HEK293 (cell line): Measurements from ENCODE around the gene SYNGAP1.

ENCODE experiments used
- CTCF ChIA-PET: fragments of 350-600 bp; formaldehyde crosslinking; extraction: SDS; loops from one replicate; lab custom pipeline; 2021; ENCODE audit warnings: antibody characterized with exemption; lab: Yijun Ruan, JAX
- POLR2A ChIA-PET: fragments of 300-600 bp; formaldehyde crosslinking; extraction: SDS; loops from one replicate; lab custom pipeline; 2020; ENCODE audit warnings: antibody characterized with exemption, inconsistent platforms; lab: Yijun Ruan, JAX
- H3K27ac ChIP-seq: fragments of 200-500 bp; sonication (Bioruptor generic); 2 replicates; pipeline ENCODE4 v1.5.1; 2014; ENCODE audit warnings: low read depth, low read length, control low read depth, inconsistent platforms; ENCODE audit errors: extremely low read depth
- H3K36me3 ChIP-seq, 2 experiments: fragments of 200-500 bp in 1 of 2; sonication (Bioruptor generic) in 1 of 2; 1 replicate in 1 of 2; 2 replicates in 1 of 2; pipeline ENCODE4 v1.5.1; 2014 to 2017; ENCODE audit warnings: inconsistent platforms in 2 of 2, low read length in 2 of 2; ENCODE audit not compliant: control insufficient read depth in 2 of 2, insufficient read depth in 1 of 2
- H3K4me1 ChIP-seq: fragments of 200-500 bp; sonication (Bioruptor generic); 2 replicates; pipeline ENCODE4 v1.5.1; 2014; ENCODE audit warnings: mild to moderate bottlenecking, low read length, inconsistent platforms; ENCODE audit not compliant: control insufficient read depth, insufficient read depth
- H3K4me3 ChIP-seq: 2 replicates; pipeline ENCODE4 v1.5.1; 2011; ENCODE audit warnings: low read depth, mild to moderate bottlenecking, control low read depth, low read length, moderate library complexity
- H3K9me3 ChIP-seq: fragments of 200-500 bp; sonication (Bioruptor generic); 2 replicates; pipeline ENCODE4 v1.5.1; 2014; ENCODE audit warnings: low read depth, low read length, inconsistent platforms; ENCODE audit not compliant: control insufficient read depth, insufficient read depth
- ATF2 ChIP-seq: fragments of 450-650 bp; formaldehyde crosslinking; IDR thresholded peaks from 2 replicates; pipeline ENCODE4 v1.5.1; 2016; ENCODE audit warnings: missing biosample characterization, missing genetic modification characterization, low read depth
- GLIS1 ChIP-seq: fragments of 450-650 bp; formaldehyde crosslinking; IDR thresholded peaks from 2 replicates; pipeline ENCODE4 v1.5.1; 2016; ENCODE audit warnings: missing biosample characterization, missing genetic modification characterization
- GLIS2 ChIP-seq: fragments of 450-650 bp; formaldehyde crosslinking; IDR thresholded peaks from 2 replicates; pipeline ENCODE4 v1.5.1; 2016; ENCODE audit warnings: missing biosample characterization, missing genetic modification characterization
- HIC1 ChIP-seq: fragments of 450-650 bp; formaldehyde crosslinking; IDR thresholded peaks from 2 replicates; pipeline ENCODE4 v1.5.1; 2016; ENCODE audit warnings: missing biosample characterization, missing genetic modification characterization
- HOXD13 ChIP-seq: sonication (generic); formaldehyde crosslinking; IDR thresholded peaks from 2 replicates; pipeline ENCODE4 v1.8.0; 2022; ENCODE audit warnings: missing genetic modification reagents, borderline replicate concordance
- MYNN ChIP-seq: fragments of 450-650 bp; formaldehyde crosslinking; IDR thresholded peaks from 2 replicates; pipeline ENCODE4 v1.5.1; 2016; ENCODE audit warnings: missing biosample characterization, missing genetic modification characterization, borderline replicate concordance
- PRDM1 ChIP-seq: fragments of 450-650 bp; formaldehyde crosslinking; IDR thresholded peaks from 2 replicates; pipeline ENCODE4; 2016; ENCODE audit warnings: missing biosample characterization, missing genetic modification characterization
- TRIM28 ChIP-seq: IDR thresholded peaks from 2 replicates; pipeline ENCODE4 v1.6.1; 2011; ENCODE audit warnings: low read length, control low read depth, borderline replicate concordance
- TSHZ1 ChIP-seq: fragments of 450-650 bp; formaldehyde crosslinking; IDR thresholded peaks from 2 replicates; pipeline ENCODE4 v1.5.1; 2016; ENCODE audit warnings: missing biosample characterization, missing genetic modification characterization, borderline replicate concordance
- WT1 ChIP-seq: fragments of 450-650 bp; formaldehyde crosslinking; IDR thresholded peaks from 2 replicates; pipeline ENCODE4 v1.5.1; 2016; ENCODE audit warnings: missing biosample characterization, missing genetic modification characterization
- YY1 ChIP-seq: fragments of 450-650 bp; formaldehyde crosslinking; IDR thresholded peaks from 2 replicates; pipeline ENCODE4 v1.5.1; 2018; ENCODE audit warnings: missing biosample characterization, missing genetic modification characterization
- ZFHX2 ChIP-seq: fragments of 450-650 bp; formaldehyde crosslinking; conservative IDR thresholded peaks from 2 replicates; pipeline ENCODE4 v1.5.1; 2016; ENCODE audit warnings: missing biosample characterization, missing genetic modification characterization
- ZFP37 ChIP-seq: fragments of 450-650 bp; formaldehyde crosslinking; IDR thresholded peaks from 2 replicates; pipeline ENCODE4 v1.5.1; 2016; ENCODE audit warnings: missing biosample characterization, missing genetic modification characterization
- ZNF121 ChIP-seq: fragments of 450-650 bp; formaldehyde crosslinking; IDR thresholded peaks from 2 replicates; pipeline ENCODE4 v1.5.1; 2016; ENCODE audit warnings: missing biosample characterization, missing genetic modification characterization
- ZNF133 ChIP-seq: fragments of 450-650 bp; formaldehyde crosslinking; IDR thresholded peaks from 2 replicates; pipeline ENCODE4 v1.5.1; 2016; ENCODE audit warnings: missing biosample characterization, missing genetic modification characterization
- ZNF211 ChIP-seq: fragments of 450-650 bp; formaldehyde crosslinking; IDR thresholded peaks from 2 replicates; pipeline ENCODE4 v1.5.1; 2016; ENCODE audit warnings: low read depth, missing biosample characterization, missing genetic modification characterization
- ZNF26 ChIP-seq: fragments of 450-650 bp; formaldehyde crosslinking; IDR thresholded peaks from 2 replicates; pipeline ENCODE4 v1.5.1; 2016; ENCODE audit warnings: missing biosample characterization, missing genetic modification characterization
- ZNF394 ChIP-seq: fragments of 450-650 bp; formaldehyde crosslinking; IDR thresholded peaks from 2 replicates; pipeline ENCODE4 v1.5.1; 2016; ENCODE audit warnings: missing biosample characterization, missing genetic modification characterization, mild to moderate bottlenecking, moderate library complexity, borderline replicate concordance
- ZNF48 ChIP-seq: fragments of 450-650 bp; formaldehyde crosslinking; IDR thresholded peaks from 2 replicates; pipeline ENCODE4 v1.5.1; 2016; ENCODE audit warnings: missing biosample characterization, missing genetic modification characterization
- ZNF501 ChIP-seq: fragments of 450-650 bp; formaldehyde crosslinking; IDR thresholded peaks from 2 replicates; pipeline ENCODE4 v1.5.1; 2016; ENCODE audit warnings: missing biosample characterization, missing genetic modification characterization
- ZNF549 ChIP-seq: fragments of 450-650 bp; IDR thresholded peaks from 2 replicates; pipeline ENCODE4 v1.5.1; 2018; ENCODE audit warnings: missing biosample characterization, missing genetic modification characterization, mild to moderate bottlenecking, inconsistent platforms, moderate library complexity
- ZNF610 ChIP-seq: fragments of 450-650 bp; formaldehyde crosslinking; IDR thresholded peaks from 2 replicates; pipeline ENCODE4 v1.5.1; 2016; ENCODE audit warnings: missing biosample characterization, missing genetic modification characterization, borderline replicate concordance
- ZNF621 ChIP-seq: fragments of 450-650 bp; formaldehyde crosslinking; IDR thresholded peaks from 2 replicates; pipeline ENCODE4 v1.5.1; 2017; ENCODE audit warnings: missing biosample characterization, missing genetic modification characterization
- ZNF623 ChIP-seq: fragments of 450-650 bp; formaldehyde crosslinking; IDR thresholded peaks from 2 replicates; pipeline ENCODE4 v1.5.1; 2016; ENCODE audit warnings: missing biosample characterization, missing genetic modification characterization
- ZNF664 ChIP-seq: fragments of 450-650 bp; formaldehyde crosslinking; IDR thresholded peaks from 2 replicates; pipeline ENCODE4 v1.5.1; 2016; ENCODE audit warnings: missing biosample characterization, missing genetic modification characterization

SYNGAP1 gene

GRCh38 chr6:33391922-33392594, 27.8 kb upstream of the SYNGAP1 start (continued):
- TF ChIP-seq GLIS2 (tag by site-specific recombination) (peak; percentile 71), ZNF121 (tag by site-specific recombination) (no peak), ZNF623 (tag by site-specific recombination) (no peak), ATF2 (tag by site-specific recombination) (no peak), ZNF501 (tag by site-specific recombination) (peak; percentile 94), WT1 (0 out of 2 replicates have a peak, but pooled peaks have one; percentile 38), ZFHX2 (tag by site-specific recombination) (peak; percentile 73), ZNF211 (tag by site-specific recombination) (no peak), YY1 (tag by site-specific recombination) (peak; percentile 50; the same call in 1 of the 2 replicates), ZNF394 (peak; percentile 47; the same call in 1 of the 2 replicates), PRDM1 (tag by site-specific recombination) (peak; percentile 70), TRIM28 (no peak), GLIS1 (peak; percentile 62; the same call in 1 of the 2 replicates), TSHZ1 (no peak), ZFP37 (tag by site-specific recombination) (peak; percentile 87), ZNF610 (tag by site-specific recombination) (peak; percentile 51; the same call in 1 of the 2 replicates)

- POLR2A ChIA-PET: interaction anchor here (0.6 to 1.4 kb wide), 2 partner anchors 14 to 75 kb away, joined by 3 to 4 read pairs; partner anchors contain the start of gene ZBTB22
- Histone ChIP-seq H3K4me1 (peaks cover 10% of the 10 kb centered on the region), H3K36me3 (peaks cover 6 to 18% of the 10 kb centered on the region in 2 experiments; a peak in 2 of 3 replicates), H3K27ac (peak overlapping the region; percentile 80; the same call in 1 of the 2 replicates), H3K9me3 (no peaks in the 10 kb centered on the region), H3K4me3 (peak overlapping the region; percentile 82)
- CTCF ChIA-PET: interaction anchor here (0.6 to 1.1 kb wide), 4 partner anchors 16 to 524 kb away, joined by 3 to 5 read pairs (median 3); partner anchors contain the start of gene ZBTB9
- TF ChIP-seq ZNF664 (tag by site-specific recombination) (peak; percentile 99), ZNF133 (tag by site-specific recombination) (no peak)
Measured at GRCh38 chr6:33392595-33392948, 27.3 kb upstream of the SYNGAP1 start.

GRCh38 chr6:33392979-33393378, 26.9 kb upstream of the SYNGAP1 start:
- Histone ChIP-seq H3K36me3 (peaks cover 6 to 22% of the 10 kb centered on the region in 2 experiments; a peak in 2 of 3 replicates), H3K27ac (no peak overlapping the region), H3K4me3 (peak overlapping the region; percentile 82), H3K4me1 (peaks cover 10% of the 10 kb centered on the region), H3K9me3 (no peaks in the 10 kb centered on the region)
- ChIA-PET POLR2A (interaction anchor here (1.4 kb wide), 1 partner anchor 75 kb away, joined by 4 read pairs; the partner anchor contains the start of gene ZBTB22), CTCF (interaction anchor here (0.6 kb wide), 1 partner anchor 61 kb away, joined by 3 read pairs; the partner anchor contains the start of gene ZBTB9)
- TF ChIP-seq ZNF549 (tag by site-specific recombination) (no peak), MYNN (tag by site-specific recombination) (no peak), ZNF48 (tag by site-specific recombination) (no peak), HOXD13 (CRISPR knock-in tag) (0 out of 2 replicates have a peak, but pooled peaks have one; percentile 1), ZNF26 (tag by site-specific recombination) (no peak), GLIS1 (no peak), PRDM1 (tag by site-specific recombination) (peak; percentile 46; the same call in 1 of the 2 replicates), ZNF394 (no peak), ZNF621 (tag by site-specific recombination) (no peak), HIC1 (tag by site-specific recombination) (no peak)
